ENCODE measurements around the gene FGR.

The FGR gene

GRCh38 chr1:27564710-27565649 is 70.0 kb downstream of the FGR start:
- no peak for DNase-seq

- DNase-seq = no peak
These were observed 71.2 kb downstream of the FGR start for GRCh38 chr1:27563591-27564471.

- no peak for DNase-seq
These were observed 71.7 kb downstream of the FGR start for GRCh38 chr1:27563341-27563590.

GRCh38 chr1:27562534-27563340 is 72.2 kb downstream of the FGR start:
- DNase-seq = no peak

Measured in activated naive CD4-positive, alpha-beta T cell (primary cell).